GM19043 (cell line): ENCODE measurements around the gene NFE2L3.
"Not testable (repeated sequence)": the region's sequence is repeated elsewhere in the genome, so short reads cannot be mapped to it uniquely, and the experiment has no call there.

Source experiments
- ATAC-seq: cut with Tn5 transposase; IDR thresholded peaks from one replicate; pipeline ENCODE4 v1.9.1; 2021; ENCODE audit warnings: low read depth; ENCODE audit not compliant: unreplicated experiment

NFE2L3 gene

DNA sequence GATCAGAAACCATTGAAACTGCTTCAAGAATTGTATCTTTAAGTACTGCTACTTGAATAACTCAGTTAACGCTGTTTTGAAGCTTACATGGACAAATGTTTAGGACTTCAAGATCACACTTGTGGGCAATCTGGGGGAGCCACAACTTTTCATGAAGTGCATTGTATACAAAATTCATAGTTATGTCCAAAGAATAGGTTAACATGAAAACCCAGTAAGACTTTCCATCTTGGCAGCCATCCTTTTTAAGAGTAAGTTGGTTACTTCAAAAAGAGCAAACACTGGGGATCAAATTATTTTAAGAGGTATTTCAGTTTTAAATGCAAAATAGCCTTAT, 33.8 kb downstream of the NFE2L3 start:
- ATAC-seq = no peak

DNA sequence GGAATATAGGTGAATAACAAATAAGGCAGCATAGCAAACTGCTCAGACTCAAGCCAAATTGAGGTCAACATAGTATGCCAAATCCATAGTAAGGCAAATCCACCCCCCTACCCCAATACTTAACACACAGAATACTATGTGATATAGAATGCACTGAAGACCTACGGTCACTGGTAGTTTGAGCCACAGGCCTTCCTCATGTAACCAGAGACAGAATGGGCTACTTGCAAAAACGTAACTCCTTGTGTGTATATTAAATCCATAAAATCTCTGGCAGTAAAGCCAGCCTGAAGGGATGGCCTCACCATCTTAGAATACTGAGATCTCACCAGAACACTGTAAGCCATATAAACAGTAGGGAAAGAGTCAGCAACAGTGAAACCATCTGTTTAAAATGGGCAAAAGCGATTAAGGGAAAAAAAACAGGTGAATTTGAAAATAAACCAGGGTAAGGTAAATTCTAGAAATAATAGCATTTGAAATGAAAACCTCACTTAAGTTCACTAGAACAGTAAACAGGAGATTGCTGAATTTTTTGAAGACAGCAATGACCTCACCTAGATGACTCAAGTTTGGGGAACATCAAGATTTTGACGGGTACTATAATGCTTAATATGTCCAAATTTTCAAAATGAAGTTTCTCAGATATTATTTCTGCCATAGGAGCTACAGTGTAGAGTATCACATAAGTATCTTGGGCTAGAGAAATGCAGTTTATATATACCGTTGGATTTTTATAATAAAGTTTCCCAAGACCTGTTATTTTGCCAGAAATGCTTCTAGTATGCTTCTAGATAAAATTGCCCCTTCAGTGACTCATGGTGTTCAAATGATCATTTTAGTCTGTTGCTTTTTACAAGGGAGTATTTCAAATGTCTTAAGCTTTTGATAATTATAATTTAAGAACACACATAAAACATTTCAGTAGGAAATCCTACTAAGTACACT, 34.6 kb downstream of the NFE2L3 start:
- no peak for ATAC-seq

DNA sequence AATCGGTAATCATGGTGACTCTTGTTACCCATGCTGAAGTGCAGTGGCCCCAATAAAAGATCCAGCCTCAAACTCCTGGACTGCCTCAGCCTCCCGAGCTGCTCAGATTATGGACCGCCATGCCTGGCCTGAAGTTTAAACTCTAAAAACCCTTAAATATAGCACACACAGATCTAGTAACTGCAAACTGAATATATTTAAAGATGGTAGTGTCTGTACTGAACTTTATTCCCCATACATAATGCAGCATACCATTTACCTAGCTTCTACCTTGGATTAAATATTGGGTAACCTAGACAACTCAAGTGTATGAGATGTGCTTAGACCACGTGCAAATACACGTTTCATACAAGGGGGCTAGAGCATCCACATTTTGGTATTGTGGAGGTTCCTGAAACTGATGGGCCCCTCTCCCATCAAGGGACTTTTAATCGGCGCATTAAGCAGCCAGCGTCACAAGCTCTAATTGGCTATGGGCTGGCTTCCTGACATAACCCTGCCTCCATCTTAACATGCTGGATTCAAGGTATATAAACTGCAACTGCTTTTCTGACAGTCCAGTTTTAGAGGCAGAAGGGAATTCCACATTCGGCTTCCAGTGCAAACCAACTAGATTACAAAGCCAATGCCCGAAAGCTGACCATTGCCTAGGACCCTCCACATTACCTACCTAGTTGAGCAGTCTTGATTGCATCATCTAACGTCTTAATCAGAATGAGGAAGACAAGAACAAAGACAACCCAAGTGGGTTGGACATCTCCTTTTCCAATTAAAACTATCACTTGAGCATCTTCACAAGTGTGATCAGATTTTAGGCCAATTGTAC, 35.6 kb downstream of the NFE2L3 start:
- ATAC-seq = no peak

DNA sequence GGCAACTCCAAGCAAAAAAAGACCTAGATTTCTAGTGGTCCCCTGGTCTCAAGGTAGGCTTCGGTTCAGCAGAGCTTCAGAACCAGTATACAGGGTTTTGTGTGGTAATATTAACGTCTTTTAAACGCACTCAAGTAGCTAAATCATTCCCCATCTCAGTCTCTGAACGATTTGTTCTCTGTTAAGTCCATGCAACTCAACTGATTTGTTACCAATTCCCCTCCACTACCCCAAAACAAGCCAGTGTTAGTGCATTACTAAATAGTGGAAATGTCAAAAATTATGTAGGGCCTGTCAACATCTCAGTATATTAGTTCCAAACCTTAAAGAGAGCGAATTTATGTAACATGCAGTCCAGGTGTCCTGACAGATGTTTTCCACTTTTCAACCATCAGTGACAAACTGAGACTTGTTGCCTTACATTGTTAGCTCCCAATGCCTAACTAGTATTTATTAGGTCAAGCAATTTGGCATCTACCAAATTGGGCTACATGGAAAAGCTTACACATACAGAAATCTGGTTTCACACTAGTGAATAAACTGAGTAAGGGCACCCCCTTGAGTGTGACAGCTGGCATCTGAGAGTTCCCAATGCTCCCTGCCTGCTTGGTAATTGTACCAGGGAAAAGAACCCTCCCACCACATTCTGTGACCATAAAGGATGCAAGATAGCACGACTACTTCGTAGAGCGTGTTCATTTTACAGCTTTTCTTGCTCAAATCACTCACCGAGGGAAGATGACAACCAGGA, 36.4 kb downstream of the NFE2L3 start:
- no peak for ATAC-seq

DNA sequence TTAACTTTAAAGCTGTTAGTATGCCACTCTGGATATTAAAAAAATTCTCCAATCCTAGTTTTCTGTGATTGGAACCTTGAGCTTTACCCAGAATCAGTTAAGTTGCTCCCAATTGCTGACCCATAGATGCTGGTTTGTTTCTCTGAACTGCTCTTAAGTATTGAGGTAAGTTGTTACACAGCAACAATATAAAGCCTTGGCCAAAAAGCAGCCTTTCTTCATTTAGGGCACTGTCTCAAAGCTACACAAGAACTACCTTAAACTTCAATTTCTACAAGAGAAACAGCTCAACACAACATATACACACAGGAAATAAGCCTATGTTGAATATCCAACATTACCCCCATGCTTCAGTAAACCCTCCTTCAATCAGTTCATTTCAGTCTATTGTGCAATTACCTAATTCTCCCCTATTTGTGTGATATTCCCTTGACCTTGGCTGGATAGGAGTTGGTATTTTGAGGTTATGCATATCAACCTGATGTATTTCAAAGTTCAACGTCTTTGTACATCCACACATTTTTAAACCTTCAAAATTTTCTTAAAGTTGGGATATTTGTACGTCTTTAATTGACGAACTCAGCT, 37.1 kb downstream of the NFE2L3 start:
- no peak for ATAC-seq

DNA sequence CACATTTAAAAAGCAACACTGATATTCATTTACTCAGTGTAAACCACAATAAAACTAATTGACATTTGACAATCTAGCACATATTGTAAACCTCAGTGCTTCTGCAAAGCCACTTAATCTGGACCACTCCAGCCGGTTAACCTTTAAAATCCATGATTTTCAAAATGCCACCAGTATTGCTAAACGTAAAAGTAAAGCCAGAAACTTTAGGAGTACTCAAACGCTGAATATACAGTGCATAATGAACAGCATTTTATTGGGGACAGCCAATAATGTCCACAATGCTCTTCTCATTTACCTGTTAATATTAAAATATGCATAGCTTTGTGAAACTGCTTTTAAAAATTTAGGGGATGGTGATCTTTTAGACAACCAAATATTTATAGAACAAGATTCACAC, 37.7 kb downstream of the NFE2L3 start:
- no peak for ATAC-seq

DNA sequence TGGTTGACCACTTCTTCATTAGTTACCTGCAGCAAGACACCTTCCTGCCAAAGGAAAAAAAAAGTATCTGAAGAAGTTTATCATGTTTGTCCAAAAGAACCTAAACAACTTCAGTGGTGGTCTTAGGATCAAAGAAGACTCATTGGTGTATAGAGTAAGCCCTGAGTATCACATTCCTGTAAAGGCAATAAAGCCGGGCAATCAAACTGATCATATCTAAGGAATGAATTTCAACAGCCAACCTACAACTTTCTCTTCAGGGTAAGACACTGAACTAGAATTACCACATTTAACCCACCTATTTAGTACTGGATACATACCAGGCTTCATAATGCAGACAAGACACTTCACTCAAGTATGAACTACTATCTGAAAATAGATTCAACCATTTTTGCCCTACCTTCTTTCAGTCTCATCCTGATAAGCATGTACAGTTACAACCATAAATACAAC, 38.4 kb downstream of the NFE2L3 start:
- ATAC-seq = no peak

DNA sequence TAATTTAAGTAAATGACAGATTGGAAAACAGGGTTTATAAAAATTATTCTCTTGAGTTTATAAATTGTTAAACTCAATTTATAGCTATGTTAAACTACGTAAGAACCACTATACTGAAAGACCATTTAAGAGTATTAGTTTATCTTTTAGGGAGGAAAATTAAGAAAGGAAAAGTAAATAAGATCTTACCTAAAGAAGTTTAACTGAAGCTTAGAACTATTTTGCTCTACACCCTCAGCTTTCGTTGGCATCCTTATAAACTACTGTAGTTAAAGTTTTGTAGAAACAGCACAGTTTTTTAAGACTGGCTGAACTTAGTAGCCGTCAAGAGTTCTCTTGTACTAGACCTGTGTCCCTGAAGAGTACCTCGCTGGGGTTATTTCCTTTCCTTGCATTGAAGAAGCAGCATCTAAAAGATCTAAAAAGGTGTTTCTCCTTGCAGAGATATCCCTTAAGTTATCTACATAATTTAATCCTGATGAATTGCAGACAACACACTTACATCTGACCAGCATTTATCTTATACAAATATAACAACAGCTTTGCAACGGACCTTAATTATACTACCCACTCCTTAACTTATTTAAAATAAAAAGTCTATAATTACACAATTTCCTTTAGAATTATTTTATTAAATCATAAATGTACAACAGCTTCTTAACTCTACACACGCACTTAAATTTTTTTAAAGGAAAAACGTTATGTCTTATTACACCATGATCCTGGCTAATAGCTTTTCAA, 39.4 kb downstream of the NFE2L3 start:
- no peak for ATAC-seq

DNA sequence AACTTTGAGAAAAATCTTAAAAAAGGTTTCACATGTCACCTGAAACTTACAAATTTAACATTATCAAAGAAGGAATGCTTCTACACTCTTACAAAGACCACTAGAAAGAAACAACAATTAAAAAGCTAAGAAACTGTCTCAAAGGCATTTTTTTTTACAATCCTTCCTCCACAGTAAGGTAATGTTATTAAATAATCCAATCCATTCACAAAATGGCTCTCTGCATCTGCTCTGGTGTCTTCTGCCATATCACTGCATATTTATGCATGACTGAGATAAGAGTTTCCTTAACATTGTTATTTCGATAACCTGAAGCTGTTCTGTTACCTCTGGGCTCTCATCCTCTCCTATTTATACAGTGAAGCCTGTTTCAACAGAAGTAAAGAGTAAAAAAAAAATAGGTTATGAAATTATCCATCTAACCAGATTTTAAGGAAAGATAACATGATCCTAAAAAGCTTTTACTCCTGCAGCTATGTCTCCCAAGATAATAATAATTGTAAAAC, 40.0 kb downstream of the NFE2L3 start:
- no peak for ATAC-seq

DNA sequence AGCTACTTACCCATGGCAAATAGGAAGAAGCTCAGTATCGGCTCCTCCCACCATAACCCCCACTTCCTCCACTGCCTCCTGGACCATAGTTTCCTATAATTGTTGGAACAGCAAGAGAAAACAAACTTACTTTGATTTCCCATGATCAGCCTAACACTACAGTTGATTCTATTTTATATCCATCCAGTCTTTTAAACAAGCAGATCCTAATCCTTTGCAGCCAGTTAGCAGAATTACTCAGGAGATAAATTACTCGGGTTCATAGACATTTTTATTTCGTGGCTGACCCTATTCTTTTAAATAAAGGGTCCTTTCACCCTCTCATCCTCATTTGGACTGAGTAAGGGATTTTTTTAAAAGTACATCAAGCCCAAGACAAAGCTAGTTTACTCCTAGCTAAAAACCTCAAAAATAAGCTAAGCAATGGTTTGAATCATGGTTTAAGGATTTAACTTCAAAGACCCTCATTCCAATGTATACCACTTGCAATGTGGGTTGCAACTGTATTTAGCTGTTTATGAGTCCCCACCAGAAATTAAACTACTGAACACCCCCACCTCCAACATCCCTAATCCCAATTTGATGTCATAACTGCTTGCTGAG, 40.6 kb downstream of the NFE2L3 start:
- no peak for ATAC-seq

DNA sequence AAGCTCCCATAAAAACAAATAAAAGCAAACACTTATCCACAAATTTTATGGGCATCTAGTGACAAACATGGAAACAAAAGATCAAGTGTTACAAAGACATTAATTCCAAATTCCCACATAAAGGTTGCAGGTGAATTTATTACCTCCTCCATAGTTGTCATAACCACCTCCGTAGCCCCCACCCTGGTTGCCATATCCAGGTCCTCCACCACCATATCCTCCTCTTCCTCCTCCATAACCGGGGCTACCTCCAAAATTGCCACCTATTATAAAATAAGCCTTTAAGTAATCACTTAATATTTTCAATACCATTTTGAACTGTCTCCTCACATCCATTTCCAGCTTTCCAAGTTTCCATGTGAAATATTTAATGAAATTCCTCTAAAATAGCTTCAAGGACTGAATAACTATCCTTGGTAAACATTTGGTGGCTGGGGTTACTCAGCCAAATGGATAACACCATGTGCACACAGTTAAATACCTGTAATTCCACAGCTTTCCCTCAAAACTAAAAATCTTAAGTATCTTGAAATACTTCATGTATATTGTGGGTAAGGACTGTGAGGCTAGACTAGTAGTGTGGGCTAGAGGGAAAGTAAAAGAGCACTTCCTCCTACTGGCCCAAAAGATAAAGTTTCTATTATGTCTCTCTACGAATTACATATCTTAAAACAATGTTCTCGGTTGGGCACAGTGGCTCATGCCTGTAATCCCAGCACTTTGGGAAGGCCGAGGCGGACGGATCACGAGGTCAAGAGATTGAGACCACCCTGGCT, 41.6 kb downstream of the NFE2L3 start:
- no peak for ATAC-seq

DNA sequence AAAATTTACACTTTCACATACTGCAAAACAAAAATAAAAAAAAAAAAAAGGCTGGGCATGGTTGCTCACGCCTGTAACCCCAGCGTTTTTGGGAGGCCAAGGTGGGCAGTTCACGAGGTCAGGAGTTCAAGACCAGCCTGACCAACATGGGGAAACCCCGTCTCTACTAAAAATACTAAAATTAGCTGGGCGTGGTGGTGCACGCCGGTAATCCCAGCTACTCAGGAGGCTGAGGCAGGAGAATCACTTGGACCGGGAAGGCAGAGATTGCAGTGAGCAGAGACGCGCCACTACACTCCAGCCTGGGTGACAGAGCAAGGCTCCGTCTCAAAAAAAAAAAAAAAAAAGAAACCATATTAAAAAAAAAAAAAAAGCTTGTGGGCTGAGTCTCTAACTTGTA, 42.8 kb downstream of the NFE2L3 start:
- not testable (repeated sequence) for ATAC-seq

DNA sequence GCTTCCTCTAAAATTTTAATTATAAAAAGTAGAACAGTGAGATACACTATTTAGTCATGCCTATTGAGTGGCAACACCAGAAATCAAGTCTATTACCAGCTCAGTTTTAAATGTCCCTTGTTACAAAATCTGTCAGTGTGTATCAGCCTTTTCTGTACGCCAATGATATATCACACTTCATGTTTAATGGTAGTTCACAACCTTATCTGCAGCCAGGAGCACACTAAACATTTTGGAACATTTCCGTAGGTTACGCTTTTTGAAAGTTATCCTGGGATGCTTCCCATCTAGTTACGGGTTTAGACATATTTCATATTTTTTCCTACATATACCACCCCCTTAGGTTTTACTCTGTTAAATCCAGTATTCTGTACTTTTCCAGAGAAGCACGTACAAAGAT, 43.2 kb downstream of the NFE2L3 start:
- no peak for ATAC-seq

DNA sequence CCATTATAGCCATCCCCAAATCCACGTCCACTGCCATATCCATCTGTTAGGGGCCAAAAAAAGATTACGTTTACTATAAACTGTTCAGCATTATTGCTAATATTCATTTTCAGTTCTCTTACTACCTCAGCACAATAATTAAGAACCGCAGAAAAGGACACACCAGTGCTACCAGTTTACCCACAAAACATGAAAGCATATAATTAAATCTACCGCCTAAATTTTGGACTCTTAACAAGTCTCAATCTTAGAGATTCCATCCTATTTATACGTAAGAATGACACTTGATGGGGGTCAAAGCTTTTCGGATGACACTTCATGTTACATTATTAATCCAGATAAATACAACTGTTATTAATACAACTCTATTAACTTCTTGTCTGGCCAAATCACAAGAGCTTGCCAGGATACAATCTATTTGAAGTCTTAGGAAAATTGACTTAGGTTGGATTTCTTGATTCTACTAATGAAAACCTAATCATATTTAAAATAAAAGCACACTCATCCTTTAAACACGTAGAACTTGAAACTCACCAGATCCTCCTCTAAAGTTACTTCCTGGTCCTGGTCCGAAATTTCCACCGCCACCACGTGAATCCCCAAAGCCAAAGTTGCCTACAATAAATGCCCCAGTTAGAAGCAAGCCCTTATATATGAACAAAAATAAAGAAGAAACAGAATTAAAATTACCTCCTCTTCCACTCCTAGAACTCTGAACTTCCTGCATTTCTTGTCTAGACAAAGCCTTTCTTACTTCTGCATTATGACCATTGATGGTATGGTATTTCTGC, 44.1 kb downstream of the NFE2L3 start:
- no peak for ATAC-seq

DNA sequence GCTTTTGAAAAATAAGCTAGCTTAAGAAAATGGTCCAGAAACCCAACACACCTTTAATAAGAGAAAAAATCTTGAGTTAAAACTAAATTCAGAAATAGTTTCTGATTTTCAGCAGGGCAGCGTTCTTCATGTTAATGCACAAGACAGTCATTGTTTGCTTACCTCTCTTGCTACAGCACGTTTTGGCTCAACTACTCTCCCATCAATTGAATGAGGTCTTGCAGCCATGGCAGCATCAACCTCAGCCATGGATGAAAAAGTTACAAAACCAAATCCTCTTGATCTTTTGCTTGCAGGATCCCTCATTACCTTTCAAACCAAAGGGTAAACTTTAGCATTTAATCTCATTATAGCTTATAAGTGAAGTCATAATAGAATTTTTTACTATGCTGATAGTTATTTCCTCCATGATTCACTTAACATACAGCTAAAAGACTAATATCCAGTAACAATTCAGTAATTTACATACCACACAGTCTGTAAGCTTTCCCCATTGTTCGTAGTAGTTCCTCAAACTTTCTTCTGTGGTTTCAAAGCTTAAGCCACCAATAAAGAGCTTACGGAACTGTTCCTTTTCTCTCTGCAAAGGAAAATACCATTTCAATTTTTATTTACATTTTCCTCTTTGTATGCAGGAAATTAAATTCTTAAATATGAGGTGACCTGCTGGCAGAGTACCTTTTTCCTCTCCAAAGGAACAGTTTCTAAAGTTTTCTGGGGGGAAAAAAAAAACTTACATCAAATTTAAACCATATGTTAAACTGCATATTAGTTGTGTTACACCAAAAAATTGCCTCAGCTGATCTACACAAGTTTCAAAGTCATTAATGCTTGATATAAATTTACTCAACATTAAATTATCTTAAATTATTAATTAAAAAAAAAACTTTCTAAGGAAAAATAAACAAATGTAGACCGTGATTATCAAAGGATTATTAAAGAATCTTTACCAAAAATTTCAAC, 45.4 kb downstream of the NFE2L3 start:
- no peak for ATAC-seq

DNA sequence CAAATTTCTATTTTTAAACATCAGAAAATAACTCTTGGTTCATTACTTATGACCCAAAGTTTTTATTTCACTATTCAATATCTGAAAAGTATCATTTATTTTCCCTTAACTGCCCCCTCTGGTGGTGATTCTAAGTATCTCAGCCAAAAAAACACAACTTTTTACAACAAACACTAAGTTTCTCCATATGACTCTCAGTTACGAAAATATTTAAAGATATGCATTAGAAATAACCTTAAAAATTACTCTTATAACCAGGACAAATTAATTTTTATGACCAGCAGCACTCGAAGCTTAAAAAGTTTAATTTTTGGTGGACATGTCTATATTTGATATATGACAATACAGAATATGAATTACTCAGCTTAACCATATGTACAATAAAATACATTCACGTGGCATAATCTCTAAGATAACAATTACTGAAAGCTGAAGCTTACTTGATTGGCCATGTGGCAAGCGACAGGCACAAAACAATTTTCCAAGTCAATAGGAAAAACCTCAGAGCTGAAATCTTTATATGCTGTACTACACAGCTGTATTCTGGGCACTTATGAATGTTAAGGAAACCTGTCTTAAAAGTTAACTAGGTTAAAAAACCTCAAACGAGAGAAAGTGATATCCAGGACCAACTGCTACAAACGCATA, 46.3 kb downstream of the NFE2L3 start:
- no peak for ATAC-seq
